Nucleus accumbens (tissue), 56 donors: ENCODE results near the gene ARHGDIA.

Experiments
- DNase-seq, 56 donors: peaks; one replicate each; lab custom pipeline; 2025; lab: John Stamatoyannopoulos, UW

ARHGDIA gene

DNA sequence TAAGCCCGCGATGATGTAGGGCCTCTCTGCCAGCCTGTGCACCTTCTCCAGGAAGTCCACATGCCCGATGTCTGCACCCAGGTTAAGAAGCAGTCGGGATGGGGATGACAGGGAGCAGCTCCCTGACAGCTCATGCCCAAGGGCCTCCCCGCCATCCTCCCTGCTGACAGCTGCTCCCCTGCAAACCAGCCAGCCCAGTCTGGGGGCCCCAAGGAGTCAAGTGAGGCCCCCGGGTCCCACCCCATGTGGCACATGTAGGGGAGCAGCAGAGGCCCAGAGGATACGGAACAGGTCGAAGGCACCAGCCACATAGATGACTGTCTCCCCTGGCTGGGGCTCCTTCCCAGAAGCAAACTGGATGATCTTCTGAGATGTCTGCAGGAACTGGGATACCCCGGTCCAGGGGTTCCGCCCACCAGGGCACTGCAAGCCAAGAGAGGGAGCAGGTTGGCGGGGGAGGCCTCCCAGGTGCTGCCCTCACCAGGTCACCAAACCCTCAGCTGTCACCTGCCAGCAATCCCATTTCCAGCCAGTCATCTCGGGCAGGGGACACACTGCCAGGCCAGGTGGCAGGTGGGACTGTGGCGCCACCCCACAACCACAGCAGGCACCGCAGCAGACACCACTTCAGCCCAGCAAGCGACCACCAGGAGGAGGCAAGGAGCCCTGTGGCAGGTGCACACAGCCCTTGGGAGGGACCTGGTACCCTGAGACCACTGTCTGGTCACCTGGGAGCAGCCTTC, 35.5 kb upstream of the ARHGDIA start:
- no peak for DNase-seq

- DNase-seq = no peak
Observed at GRCh38 chr17:81905993-81906392, 34.9 kb upstream of the ARHGDIA start.

DNA sequence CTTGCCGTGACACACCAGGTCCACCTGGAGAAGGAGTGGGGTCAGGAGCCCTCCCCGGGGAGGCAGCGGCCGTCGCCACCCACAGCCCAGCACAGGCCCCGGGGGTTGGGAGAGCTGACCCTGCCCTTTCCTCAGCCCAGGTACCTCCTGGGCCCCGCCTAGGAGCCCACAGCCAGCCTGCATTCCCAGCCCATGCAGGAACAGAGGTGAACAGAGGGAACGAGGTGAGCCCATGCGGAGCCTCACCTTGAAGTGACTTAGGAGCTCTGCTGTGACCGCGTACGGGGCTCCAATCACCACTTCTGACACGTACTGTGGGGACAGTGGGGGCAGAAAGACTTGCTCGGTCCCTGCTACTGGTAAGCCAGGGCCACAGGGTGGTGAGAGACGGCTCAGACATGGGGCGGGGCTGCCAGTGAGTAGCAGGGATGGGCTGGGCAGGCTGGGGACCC, 34.3 kb upstream of the ARHGDIA start:
- DNase-seq = no peak

- no peak for DNase-seq
Observed at GRCh38 chr17:81904600-81905423, 33.7 kb upstream of the ARHGDIA start.

- no peak for DNase-seq
Observed at GRCh38 chr17:81903896-81904599, 32.9 kb upstream of the ARHGDIA start.

DNA sequence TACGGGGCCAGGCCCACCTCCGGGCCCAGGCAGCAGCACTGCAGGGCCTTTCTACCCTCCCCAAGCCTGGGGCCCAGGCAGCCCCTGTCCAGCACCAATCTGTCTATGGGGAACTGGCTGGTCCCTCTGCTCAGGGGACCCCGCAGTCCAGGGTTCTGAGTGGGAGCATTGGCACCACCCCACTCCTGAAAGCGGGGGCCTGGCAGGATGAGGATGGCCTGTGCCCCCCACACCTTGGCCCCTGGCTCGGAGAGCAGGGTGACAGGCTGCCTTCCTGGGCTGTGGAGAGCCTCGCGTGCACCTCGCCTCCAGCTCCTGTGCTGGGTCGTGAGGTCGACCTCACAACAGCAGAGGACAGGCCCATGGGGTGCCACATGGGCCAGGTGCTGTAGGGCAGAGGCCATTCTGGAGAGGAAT, 32.3 kb upstream of the ARHGDIA start:
- DNase-seq = no peak

DNA sequence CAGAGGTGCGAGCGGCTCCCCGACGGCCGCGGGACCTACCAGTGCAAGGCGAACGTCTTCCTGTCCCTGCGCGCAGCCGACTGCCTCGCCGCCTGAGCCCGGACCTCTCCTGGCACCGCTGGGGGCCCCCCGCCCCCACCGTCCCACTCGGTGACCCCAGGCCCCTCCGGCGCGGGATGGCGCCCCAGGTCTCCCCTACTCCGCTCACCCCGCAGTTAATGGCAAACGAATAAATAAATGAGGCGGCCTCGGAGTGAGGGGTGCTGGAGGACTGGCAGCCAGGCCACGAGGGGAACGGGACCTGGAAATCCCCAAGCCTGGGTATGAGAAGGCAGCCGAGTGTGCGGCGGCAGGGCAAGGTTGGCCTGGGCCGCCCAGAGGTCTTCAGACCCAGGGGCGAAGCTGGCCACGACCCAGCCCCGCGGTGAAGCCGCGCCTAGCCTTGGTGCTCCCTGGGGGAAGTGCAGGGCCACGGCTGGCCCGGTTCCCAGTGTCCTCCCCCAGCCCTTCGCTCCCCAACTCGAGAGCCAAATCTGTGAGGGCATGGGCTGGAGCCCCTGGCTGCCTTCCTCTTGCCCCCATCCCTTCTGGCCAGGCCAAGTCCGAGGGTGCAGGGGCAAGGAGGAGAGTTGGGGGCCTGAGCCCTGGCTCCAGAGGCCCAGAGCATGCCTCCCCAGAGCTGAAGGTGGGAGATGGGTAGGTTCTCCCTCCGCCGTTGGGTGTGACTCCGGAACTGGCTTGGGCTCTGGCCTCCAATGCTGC, 31.7 kb upstream of the ARHGDIA start:
- no peak for DNase-seq

GRCh38 chr17:81902023-81902652, 31.0 kb upstream of the ARHGDIA start, which contains the start of gene NPB:
Gene NPB, plus strand, starts transcription at chr17:81902238. Its CDS starts 40 bp downstream, at chr17:81902278.
- DNase-seq = peak in 7 of 56 donors; percentile 8 to 56 (median 15)

DNA sequence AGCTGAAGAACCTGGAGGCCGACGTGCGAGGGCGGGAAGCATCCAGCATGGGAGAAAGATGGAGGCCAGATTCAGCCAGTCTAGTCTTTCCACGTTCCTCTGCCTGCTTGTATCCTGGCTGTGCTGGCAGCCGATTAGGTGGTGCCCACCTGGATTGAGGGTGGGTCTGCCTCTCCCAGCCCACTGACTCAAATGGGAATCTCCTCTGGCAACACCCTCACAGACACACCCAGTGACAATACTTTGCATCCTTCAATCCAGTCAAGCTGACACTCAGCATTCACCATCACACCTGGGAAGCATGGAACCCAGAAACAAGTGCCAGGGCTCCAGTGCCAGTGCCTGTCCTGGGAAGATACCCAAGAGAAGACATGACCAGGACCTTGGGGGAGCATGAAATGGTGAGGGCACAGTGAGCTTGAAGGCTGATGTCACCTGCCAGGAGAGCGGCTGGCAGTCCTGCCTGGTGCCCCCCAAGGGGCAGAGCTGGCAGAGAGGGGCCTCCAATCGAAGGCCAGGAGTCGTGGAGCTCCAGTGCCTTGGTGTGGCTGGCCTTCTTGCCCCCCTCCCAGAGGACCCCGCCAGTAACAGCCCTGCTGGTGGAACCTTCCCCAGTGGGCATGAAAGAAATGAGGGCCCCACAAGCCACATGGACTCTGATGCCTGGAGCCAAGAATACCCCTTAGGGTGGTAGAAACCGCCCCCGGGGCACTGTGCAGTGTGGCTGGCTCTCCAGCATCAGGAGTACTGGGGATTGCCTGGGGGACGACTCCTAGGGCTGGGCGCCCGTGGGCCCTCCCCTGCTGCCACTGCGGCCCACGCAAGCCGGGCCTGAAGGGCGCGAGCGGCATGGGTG, 30.3 kb upstream of the ARHGDIA start:
- DNase-seq = no peak

- no peak for DNase-seq
Observed at GRCh38 chr17:81900181-81900820, 29.2 kb upstream of the ARHGDIA start.

DNA sequence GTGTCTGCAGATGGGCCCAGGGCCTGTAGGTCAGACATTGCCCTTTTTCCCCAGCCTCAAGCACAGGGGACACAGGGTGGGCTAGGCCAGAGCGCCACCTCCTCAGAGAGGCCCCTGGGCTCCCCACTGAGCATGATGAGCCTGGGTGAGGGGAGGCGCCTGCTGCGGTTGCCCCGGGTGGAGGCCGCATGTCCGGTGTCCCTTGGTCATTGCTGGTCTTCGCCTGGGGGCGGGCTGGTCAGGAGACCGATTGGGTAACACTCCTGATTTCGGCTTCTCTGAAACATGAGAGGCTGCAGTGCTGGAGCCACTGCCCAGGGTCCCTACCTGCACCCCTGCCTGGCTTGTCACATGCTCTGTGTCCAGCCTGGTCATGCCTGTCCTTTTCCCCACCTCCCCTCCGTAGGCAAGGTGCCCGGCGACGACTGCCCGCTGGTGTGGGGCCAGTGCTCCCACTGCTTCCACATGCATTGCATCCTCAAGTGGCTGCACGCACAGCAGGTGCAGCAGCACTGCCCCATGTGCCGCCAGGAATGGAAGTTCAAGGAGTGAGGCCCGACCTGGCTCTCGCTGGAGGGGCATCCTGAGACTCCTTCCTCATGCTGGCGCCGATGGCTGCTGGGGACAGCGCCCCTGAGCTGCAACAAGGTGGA, 28.5 kb upstream of the ARHGDIA start:
- no peak for DNase-seq

DNA sequence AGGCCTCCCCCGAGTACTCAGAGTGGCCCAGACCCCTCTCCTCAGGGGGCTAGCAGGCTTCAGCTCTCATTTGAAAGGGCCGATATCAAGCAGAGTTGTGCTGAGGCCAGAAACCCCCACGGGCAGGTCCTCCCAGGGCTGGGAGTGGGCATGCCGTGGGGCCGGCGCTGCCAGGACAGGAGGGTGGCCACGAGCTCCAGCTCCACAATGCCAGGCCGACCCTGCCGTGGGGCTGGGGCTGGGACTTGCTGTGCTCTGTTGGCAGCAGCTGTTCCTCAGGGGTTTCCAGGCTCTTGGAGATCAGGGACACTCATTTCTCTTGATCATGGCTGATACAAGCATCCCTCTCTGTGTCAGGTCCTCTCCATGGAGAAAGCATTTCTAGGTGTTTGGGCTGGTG, 27.7 kb upstream of the ARHGDIA start:
- DNase-seq = no peak

- peak in 12 of 56 donors; percentile 21 to 50 (median 38) for DNase-seq
Observed at GRCh38 chr17:81898029-81898866, 27.1 kb upstream of the ARHGDIA start.

DNA sequence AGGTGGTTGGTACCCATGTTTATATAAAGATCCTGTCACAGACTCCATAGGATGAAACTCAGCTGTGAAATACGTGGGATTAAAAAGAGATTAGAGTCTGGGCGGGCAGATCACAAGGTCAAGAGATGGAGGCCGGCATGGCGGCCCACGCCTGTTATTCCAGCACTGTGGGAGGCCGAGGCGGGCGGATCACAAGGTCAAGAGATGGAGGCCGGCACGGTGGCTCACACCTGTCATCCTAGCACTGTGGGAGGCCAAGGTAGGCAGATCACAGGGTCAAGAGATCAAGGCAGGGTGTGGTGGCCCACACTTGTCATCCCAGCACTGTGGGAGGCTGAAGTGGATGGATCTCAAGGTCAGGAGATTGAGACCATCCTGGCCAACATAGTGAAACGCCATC, 24.3 kb upstream of the ARHGDIA start:
- no peak for DNase-seq

GRCh38 chr17:81891303-81891552, 20.1 kb upstream of the ARHGDIA start:
- no peak for DNase-seq

DNA sequence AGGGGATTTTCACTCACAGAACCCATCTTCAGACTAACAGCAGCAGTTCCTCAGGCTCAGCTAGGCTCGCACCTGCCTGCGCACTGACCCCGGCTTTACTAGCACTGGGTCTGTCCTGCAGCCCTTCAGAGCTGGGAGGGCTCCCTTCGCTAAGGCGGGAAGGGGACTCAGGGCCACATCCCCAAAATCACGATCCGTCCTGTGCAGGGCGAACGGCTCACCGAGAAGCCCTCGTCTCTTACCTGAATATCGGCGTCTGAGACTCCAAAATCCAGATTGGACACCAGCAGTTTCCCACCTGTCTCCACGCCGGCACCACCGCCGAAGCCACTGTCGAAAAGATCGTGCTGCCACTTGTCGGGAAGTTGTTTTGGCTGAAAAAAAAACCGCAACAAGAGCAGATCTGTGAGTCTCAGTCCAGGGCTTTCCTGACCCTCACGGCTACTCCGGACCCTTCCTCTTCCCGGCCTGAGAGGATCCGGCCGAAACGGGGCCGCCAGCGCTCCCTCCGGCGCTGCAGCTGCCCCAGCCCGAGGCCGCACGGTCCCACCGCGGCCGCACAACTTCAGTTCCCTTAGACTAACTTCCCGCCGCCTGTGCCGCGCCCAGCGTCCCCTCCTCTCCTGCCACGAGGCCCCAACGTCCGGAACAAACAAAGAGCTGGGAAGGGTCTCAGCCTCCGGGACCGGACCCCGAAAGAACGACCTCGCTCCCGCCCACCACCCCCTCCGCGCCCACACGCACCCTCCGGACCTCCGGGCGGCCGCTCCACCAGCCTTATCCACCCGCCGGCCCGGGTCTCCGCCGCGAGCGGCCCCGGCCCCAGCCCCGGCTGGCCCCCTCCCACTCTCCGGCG, 19.5 kb upstream of the ARHGDIA start:
- no peak for DNase-seq
